NCI-H524 treated with DMSO at 0.1 percent for 48 hours (cell line): ENCODE results near the gene IGFN1.
A peak's percentile ranks its signal among the peaks of the same experiment; 100 is the strongest.

Source experiments
- DNase-seq: peaks from one replicate; lab custom pipeline; 2025; lab: John Stamatoyannopoulos, UW

IGFN1 gene

DNA sequence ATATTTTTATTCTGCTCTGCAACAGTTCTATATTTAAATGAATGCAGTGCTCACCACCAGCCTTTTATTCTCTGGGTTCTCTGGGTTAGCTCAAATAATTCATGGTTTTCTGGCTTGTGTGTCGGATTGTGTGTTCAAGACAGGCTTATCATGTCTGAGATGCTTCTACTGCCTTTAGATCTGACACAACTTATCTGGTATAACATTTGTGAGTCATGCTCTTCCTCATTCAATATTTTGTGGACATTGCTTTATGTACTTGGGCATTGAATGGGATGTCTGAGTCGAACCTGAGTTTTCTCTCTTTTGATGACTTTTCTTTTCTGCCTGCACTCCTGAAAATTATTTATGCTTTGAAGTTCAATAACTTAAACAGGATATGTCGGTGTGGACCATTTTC lies 75.1 kb downstream of the IGFN1 start:
- DNase-seq, result no peak

DNA sequence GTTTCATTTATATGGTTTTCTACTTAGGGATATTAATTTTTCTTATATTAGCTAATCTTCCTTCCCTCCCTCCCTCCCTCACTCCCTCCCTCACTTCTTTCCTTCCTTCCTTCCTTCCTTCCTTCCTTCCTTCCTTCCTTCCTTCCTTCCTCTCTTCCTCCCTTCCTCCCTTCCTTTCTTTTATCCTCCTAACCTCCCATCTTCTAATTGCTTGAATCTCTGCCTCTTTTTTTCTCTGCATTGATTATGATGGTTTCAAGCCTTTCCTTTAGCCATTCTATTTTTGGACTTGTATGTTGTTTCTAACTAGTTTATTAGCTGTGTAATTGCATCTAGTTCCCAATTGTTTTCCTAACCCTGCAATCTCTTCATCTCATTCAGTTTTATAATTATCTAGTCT lies 75.7 kb downstream of the IGFN1 start:
- no peak for DNase-seq

DNA sequence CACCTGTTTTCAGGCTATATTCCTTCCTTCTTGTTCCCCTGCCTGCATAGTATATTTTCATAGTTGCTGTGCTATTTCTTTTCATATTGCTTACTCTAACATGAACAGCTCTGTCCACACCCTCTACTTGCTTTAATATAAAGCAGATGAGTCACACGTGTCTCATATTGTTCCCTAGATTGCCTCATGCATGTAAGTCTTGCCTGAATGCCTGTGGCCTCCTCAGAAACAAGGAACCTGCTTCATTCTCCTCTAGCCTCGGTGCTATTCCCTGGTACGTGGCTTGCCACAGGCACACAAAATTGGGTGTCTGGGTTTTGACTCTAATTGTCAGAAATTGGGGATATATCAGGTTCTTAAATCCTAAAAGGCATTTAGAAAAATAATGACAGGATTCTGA lies 76.2 kb downstream of the IGFN1 start:
- DNase-seq, result no peak

DNA sequence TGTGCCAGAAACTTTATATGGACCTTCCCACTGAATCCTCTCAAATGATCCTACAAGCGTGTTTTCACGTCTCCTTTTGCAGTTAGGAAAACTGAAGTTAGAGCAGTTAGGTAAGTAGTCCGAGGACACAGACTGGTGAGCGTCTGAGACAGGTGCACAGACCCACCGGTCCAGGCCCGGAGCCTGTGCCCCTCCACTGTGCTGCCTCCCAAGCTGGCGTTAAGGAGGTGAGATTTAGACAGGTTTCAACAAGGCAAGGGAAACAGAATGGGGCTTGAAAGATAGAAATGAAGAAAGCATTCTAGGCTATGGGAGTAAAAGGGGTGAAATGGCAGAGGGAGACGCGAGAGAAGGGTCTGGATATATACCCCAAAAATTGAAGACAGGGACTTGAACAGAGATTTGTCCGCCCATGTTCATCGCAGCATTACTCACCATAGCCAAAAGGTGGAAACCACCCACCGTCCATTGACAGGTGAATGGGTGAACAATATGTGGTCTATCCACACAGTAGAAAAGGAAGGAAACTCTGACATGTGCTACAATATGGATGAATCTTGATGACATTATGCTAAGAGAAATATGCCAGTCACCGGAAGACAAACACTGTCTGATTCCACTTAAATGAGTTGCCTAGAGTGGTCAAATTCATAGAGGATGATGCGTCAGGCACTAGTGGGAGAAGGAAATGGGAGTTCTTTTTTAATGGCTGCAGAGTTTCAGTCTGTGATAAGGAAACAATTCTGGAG lies 77.0 kb downstream of the IGFN1 start:
- no peak for DNase-seq

DNA sequence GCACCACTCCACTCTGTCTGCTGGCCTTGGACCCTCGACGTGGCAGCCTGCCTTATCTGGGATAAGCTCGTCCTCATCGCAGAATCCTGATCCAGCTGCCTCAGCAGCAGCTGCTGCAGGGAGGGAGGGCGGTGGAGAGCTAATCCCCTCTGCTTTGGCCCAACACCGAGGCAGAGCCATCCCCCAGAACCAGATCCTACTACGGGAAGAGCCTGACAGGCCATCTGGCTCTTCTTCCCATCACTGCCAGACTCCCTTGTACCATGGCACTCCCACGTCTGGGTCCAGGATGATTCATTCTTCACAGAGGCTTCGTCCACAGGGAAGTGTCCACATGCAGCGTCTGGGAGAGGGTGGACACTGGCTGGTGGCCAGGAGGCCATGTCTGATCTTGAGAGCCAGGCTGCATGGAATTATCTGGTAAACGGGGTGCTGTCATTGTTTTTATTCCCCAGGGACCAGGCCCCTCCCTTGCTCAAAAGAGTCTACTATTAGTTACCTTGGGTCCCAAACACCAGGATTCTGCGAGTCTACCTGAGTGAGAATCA lies 78.1 kb downstream of the IGFN1 start:
- DNase-seq, result peak; percentile 84

DNA sequence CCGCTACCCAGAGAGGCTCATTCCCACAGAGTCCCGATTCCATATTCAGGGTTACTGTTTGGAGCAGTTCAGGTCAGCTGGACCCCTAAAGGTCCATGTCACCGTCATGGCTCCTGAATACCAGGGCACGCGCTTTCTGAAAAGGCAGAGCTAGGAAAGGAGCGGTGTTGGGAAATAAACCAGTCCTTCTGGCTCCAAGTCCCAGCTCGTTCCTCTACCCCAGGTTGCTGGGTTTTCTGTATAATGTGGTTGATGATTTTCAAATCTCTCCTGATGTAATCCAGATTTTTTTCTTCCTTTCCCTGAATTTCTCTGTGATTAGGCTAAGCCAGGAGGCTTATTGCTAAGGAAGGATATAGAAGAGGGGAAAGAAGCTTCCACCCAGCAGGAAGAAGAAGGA lies 78.7 kb downstream of the IGFN1 start:
- DNase-seq, result no peak

DNA sequence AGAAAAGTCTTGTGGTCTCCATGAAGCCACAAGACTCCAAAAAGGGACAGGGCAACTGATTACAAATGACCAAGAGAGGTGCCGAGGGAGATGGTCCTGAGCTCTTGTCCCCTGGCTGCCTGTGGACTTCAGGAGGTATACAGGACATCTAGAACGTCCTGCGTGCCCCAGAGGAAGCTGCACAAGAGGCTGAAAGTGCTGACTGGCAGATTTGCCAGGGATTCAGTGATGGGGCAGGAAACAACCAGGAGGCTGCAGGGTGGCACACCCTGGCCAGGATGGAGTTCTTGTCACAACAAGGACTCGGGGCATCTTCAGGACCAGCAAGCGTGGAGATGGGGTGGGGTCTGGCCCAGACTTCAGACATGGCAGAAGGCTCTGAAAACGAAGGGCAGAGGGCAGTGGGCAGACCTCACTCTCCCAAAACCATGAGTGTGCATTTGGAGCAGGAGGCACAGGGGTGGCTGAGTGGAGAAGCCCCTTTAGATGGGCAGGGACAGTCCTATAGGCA lies 79.3 kb downstream of the IGFN1 start:
- no peak for DNase-seq

DNA sequence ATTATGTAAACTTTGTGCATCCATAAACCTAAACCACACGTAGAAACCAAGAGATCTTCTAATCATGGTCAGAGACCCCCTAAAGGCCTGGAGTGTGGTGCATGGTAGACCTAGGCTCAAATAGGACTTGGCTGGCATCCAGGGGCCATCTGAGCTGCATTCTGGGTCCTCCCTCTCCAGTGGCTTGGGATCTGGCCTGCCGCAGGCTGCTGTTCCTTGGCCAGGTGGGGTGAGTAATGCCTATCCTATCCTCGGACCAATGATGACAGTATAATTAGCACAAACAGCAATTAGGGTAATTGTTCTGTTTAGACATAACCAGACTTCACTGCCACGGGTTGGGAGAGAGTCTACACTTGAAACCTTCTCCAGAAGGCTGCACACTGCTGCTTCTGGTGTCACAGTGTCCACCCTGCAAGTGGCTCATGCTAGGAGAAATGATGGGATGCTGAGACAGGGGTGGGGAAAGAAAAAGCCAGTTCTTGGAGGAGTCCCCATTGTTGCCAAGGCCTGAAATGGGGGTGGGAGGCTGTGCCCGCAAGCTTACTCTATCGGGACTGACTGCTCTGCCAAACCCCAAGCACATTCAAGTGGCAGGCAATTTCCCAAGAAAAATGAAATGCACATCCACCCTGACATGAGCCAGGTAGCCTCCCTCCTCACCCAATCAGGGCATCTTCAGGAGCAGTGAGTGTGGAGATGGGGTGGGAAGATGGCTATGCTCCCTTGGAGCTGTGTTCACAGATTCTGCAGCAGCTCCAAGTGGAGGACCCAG lies 80.2 kb downstream of the IGFN1 start:
- no peak for DNase-seq

DNA sequence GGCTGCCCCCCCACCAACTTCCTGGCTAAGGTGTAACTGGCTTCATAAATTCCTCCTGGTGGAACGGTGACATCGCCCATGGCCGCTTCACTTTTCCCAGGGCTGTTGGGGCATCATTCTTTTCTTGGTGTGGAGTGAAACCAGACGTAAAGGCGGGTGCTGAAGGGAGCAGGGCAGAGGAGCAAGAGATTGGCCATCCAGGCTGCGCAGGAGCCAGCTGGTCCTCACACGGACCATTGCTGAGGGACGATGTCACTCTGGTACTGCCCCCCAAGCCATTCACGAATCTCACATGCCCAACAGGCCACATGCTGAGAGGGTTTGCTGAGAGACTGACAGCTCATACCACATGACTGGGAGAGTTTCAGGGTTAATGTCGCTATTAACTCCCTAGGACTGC lies 82.2 kb downstream of the IGFN1 start:
- no peak for DNase-seq

DNA sequence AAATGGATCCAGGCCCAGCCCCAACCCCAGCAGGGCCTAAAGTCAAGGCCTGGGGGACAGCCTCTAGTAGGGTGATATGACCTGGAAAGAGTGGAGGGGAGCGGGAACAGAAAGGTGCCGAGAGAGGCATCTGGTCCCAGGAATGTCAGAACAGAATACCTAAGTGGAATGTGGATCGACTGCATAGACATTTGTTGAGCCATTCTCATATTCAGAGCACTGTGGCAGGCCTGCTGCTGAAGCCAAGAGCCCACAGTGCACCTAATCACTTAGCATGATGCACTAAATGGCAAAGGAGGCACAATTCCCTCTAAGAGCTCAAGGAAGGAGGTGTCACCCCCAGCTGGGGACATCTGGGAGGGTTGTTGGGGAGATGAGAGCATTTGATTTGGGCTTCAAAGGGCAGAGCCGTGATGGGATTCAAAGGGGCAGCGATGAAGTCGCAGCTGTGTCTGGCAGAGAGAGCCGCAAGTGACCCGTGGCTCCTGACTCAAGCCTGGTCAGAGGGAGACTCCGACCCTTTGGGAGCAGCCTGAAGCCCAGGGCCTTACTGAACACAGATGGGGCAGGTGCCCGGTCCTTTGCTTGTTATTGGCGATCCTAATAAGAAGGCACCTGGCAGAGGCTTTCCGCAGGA lies 84.1 kb downstream of the IGFN1 start:
- no peak for DNase-seq

DNA sequence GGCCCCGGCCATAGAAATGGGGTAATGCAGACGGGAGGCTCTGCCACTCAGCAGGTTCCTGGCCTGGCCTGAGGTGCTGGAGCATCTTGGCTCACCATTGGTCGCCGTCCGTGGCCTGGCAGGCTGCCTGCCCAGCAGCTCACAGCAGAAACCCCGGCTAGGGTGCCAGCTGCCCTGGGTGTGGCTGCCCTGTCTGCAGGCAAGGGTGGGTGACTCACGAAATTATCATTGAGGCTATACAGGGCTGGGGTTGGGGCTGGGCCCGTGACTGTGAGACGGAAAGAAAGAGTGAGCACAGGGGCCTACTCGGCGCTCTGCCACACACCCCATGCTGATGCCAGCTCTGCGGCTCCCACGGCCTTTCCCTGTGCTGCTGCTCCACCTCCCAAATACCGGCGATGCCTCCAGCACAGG lies 84.6 kb downstream of the IGFN1 start:
- no peak for DNase-seq

DNA sequence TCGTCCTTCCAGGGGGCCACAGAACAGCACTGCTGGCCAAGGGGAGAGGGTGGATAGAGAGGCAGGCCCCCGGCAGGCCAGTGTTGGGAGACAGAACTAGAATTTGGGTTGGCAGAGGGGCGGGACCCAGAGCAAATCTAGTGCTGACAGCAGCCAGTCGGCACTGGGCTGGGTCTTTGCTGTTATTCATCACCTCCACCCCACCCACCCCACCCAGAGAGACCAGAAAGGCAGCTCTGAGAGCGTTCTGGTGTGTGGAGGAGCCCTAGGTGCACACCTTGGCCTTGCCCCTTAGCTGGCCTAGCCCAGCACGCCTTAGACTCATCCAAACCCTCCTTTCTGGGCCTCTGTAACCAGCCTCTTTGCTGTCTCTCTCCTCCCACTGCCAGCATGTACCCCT lies 86.3 kb downstream of the IGFN1 start:
- DNase-seq, result no peak

DNA sequence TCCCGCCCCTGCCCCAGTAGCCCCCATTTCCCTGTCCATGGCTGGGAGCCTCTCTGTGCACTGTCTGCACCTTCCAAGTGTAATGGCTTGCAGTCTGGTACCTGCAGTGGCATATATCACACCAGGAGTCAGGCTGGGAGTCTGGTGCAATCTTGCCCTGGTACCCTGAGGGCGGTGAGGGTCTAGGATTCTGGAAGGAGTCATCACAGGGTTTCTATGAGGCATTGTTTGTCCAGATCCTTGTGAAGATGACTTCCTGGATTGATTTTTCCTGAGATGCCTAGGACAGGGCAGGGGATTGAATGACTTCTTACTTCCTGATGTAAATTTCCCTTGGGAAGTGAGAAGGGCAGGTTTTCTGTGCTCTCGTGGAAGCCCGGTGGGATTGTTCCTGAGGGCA lies 86.8 kb downstream of the IGFN1 start:
- DNase-seq, result no peak
